HEK293 (cell line): ENCODE data around the gene NXN.

Source experiments
- AEBP2 ChIP-seq: fragments of 450-650 bp; formaldehyde crosslinking; IDR thresholded peaks from 2 replicates; pipeline ENCODE4 v1.5.1; 2016; ENCODE audit warnings: missing biosample characterization, missing genetic modification characterization, borderline replicate concordance
- BCL6B ChIP-seq: fragments of 450-650 bp; formaldehyde crosslinking; IDR thresholded peaks from 2 replicates; pipeline ENCODE4 v1.5.1; 2017; ENCODE audit warnings: missing biosample characterization, missing genetic modification characterization
- EGR2 ChIP-seq: fragments of 450-650 bp; formaldehyde crosslinking; IDR thresholded peaks from 2 replicates; pipeline ENCODE4 v1.5.1; 2016; ENCODE audit warnings: low read depth, missing biosample characterization, missing genetic modification characterization
- GLIS1 ChIP-seq: fragments of 450-650 bp; formaldehyde crosslinking; IDR thresholded peaks from 2 replicates; pipeline ENCODE4 v1.5.1; 2016; ENCODE audit warnings: missing biosample characterization, missing genetic modification characterization
- KLF9 ChIP-seq: fragments of 450-650 bp; formaldehyde crosslinking; IDR thresholded peaks from 2 replicates; pipeline ENCODE4 v1.5.1; 2016; ENCODE audit warnings: missing biosample characterization, missing genetic modification characterization, low read depth
- OSR2 ChIP-seq: fragments of 450-650 bp; formaldehyde crosslinking; IDR thresholded peaks from 2 replicates; pipeline ENCODE4 v1.5.1; 2016; ENCODE audit warnings: missing biosample characterization, missing genetic modification characterization
- PRDM1 ChIP-seq: fragments of 450-650 bp; formaldehyde crosslinking; IDR thresholded peaks from 2 replicates; pipeline ENCODE4; 2016; ENCODE audit warnings: missing biosample characterization, missing genetic modification characterization
- SP7 ChIP-seq: fragments of 450-650 bp; formaldehyde crosslinking; IDR thresholded peaks from 2 replicates; pipeline ENCODE4 v1.5.1; 2016; ENCODE audit warnings: missing biosample characterization, missing genetic modification characterization
- ZBTB10 ChIP-seq: fragments of 450-650 bp; formaldehyde crosslinking; IDR thresholded peaks from 2 replicates; pipeline ENCODE4 v1.5.1; 2016; ENCODE audit warnings: missing biosample characterization, missing genetic modification characterization
- ZBTB21 ChIP-seq: fragments of 450-650 bp; formaldehyde crosslinking; IDR thresholded peaks from 2 replicates; pipeline ENCODE4 v1.5.1; 2017; ENCODE audit warnings: missing biosample characterization, missing genetic modification characterization
- ZBTB26 ChIP-seq: fragments of 450-650 bp; formaldehyde crosslinking; optimal IDR thresholded peaks from 2 replicates; pipeline ENCODE3; 2016; ENCODE audit warnings: missing biosample characterization, mild to moderate bottlenecking, missing genetic modification characterization
- ZBTB49 ChIP-seq: fragments of 450-650 bp; formaldehyde crosslinking; IDR thresholded peaks from 2 replicates; pipeline ENCODE4 v1.5.1; 2016; ENCODE audit warnings: missing biosample characterization, missing genetic modification characterization, low read depth
- ZBTB6 ChIP-seq: fragments of 450-650 bp; formaldehyde crosslinking; IDR thresholded peaks from 2 replicates; pipeline ENCODE4 v1.5.1; 2017; ENCODE audit warnings: missing biosample characterization, missing genetic modification characterization
- ZIC2 ChIP-seq: fragments of 450-650 bp; formaldehyde crosslinking; IDR thresholded peaks from 2 replicates; pipeline ENCODE4 v1.5.1; 2016; ENCODE audit warnings: missing biosample characterization, missing genetic modification characterization
- ZNF155 ChIP-seq: fragments of 450-650 bp; formaldehyde crosslinking; IDR thresholded peaks from 2 replicates; pipeline ENCODE4 v1.5.1; 2016; ENCODE audit warnings: missing biosample characterization, missing genetic modification characterization
- ZNF184 ChIP-seq: fragments of 450-650 bp; IDR thresholded peaks from 2 replicates; pipeline ENCODE4 v1.5.1; 2018; ENCODE audit warnings: missing biosample characterization, mild to moderate bottlenecking, missing genetic modification characterization
- ZNF23 ChIP-seq: fragments of 450-650 bp; formaldehyde crosslinking; IDR thresholded peaks from 2 replicates; pipeline ENCODE4 v1.5.1; 2016; ENCODE audit warnings: missing biosample characterization, missing genetic modification characterization, borderline replicate concordance
- ZNF266 ChIP-seq: fragments of 450-650 bp; formaldehyde crosslinking; IDR thresholded peaks from 2 replicates; pipeline ENCODE4 v1.5.1; 2016; ENCODE audit warnings: missing biosample characterization, missing genetic modification characterization, low read depth
- ZNF398 ChIP-seq: fragments of 450-650 bp; formaldehyde crosslinking; IDR thresholded peaks from 2 replicates; pipeline ENCODE4 v1.5.1; 2017; ENCODE audit warnings: missing biosample characterization, missing genetic modification characterization
- ZNF416 ChIP-seq: fragments of 450-650 bp; formaldehyde crosslinking; IDR thresholded peaks from 2 replicates; pipeline ENCODE4 v1.5.1; 2016; ENCODE audit warnings: missing biosample characterization, missing genetic modification characterization
- ZNF449 ChIP-seq: fragments of 450-650 bp; formaldehyde crosslinking; IDR thresholded peaks from 2 replicates; pipeline ENCODE4 v1.5.1; 2017; ENCODE audit warnings: missing biosample characterization, mild to moderate bottlenecking, missing genetic modification characterization, moderate library complexity
- ZNF501 ChIP-seq: fragments of 450-650 bp; formaldehyde crosslinking; IDR thresholded peaks from 2 replicates; pipeline ENCODE4 v1.5.1; 2016; ENCODE audit warnings: missing biosample characterization, missing genetic modification characterization
- ZNF558 ChIP-seq: fragments of 450-650 bp; formaldehyde crosslinking; IDR thresholded peaks from 2 replicates; pipeline ENCODE4 v1.5.1; 2016; ENCODE audit warnings: missing biosample characterization, missing genetic modification characterization
- ZSCAN5A ChIP-seq: fragments of 450-650 bp; formaldehyde crosslinking; IDR thresholded peaks from 2 replicates; pipeline ENCODE4 v1.5.1; 2016; ENCODE audit warnings: missing biosample characterization, missing genetic modification characterization

Gene NXN

GRCh38 chr17:752002-752619 lies 227.5 kb downstream of the NXN start, which contains the start of gene GEMIN4 (continued):
- TF ChIP-seq ZBTB49 (tag by site-specific recombination) (no peak), ZNF155 (tag by site-specific recombination) (no peak), ZSCAN5A (0 out of 2 replicates have a peak, but pooled peaks have one; percentile 54), EGR2 (tag by site-specific recombination) (peak; percentile 92), ZNF416 (tag by site-specific recombination) (no peak), AEBP2 (tag by site-specific recombination) (no peak), KLF9 (tag by site-specific recombination) (peak; percentile 87), ZBTB6 (tag by site-specific recombination) (peak; percentile 78), ZNF266 (tag by site-specific recombination) (no peak), ZBTB10 (tag by site-specific recombination) (peak; percentile 67), SP7 (peak; percentile 70), ZNF23 (tag by site-specific recombination) (no peak), ZNF184 (tag by site-specific recombination) (no peak), ZIC2 (tag by site-specific recombination) (peak; percentile 82), GLIS1 (tag by site-specific recombination) (peak; percentile 56), ZBTB26 (tag by site-specific recombination) (peak; percentile 95), ZNF501 (tag by site-specific recombination) (peak; percentile 93), BCL6B (tag by site-specific recombination) (no peak), ZNF398 (tag by site-specific recombination) (no peak; the same call in 1 of the 2 replicates), OSR2 (no peak), ZNF449 (tag by site-specific recombination) (peak; percentile 46; the same call in 1 of the 2 replicates), PRDM1 (no peak), ZNF558 (tag by site-specific recombination) (no peak), ZBTB21 (tag by site-specific recombination) (no peak)
